Tibial artery (tissue), 4 donors: ENCODE results near the gene PACSIN3.

Source experiments
- DNase-seq, 2 donors: peaks; one replicate each; pipeline ENCODE4 v3.0.0-alpha.2; 2019
- H3K27ac ChIP-seq, 2 donors: fragments of 200-600 bp; sonication (generic) in 1 of 2; 1 replicate in 1 of 2; 2 replicates in 1 of 2; pipeline ENCODE4 v1.5.1; 2018 to 2019; ENCODE audit warnings: mild to moderate bottlenecking in 1 of 2
- H3K27me3 ChIP-seq, 2 donors: fragments of 200-600 bp; sonication (generic) in 1 of 2; one replicate each; pipeline versions ENCODE4 v1.5.1 to v1.6.0; 2016 to 2019
- H3K36me3 ChIP-seq, 3 donors: fragments of 200-600 bp; sonication (generic) in 2 of 3; one replicate each; pipeline ENCODE4 v1.5.1; 2016 to 2019; ENCODE audit warnings: mild to moderate bottlenecking in 2 of 3
- H3K4me1 ChIP-seq, 4 donors: fragments of 200-600 bp; sonication (generic) in 2 of 4; 1 replicate in 3 of 4; 2 replicates in 1 of 4; pipeline ENCODE4 v1.5.1; 2016 to 2019
- H3K4me3 ChIP-seq, 2 donors: fragments of 200-600 bp; sonication (generic) in 1 of 2; 1 replicate in 1 of 2; 2 replicates in 1 of 2; pipeline ENCODE4 v1.5.1; 2018 to 2019; ENCODE audit warnings: mild to moderate bottlenecking in 2 of 2
- H3K9me3 ChIP-seq, 3 donors: fragments of 200-600 bp; sonication (generic) in 1 of 3; one replicate each; pipeline ENCODE4 v1.5.1; 2016 to 2019
- intact Hi-C: fragments of 100-400 bp; cut with DNase I; formaldehyde crosslinking; loops from one replicate; pipeline ENCODE4 v1.15.0; 2023; ENCODE audit warnings: low total_unique reads
- TF ChIP-seq, protein P1 (sequence below), 2 experiments: fragments of 200-600 bp in 1 of 2; fragments of 450-650 bp in 1 of 2; IDR thresholded peaks; one replicate each; pipeline ENCODE4 v1.5.1; 2017 to 2019; ENCODE audit warnings: antibody characterized with exemption in 2 of 2, mild to moderate bottlenecking in 1 of 2, moderate library complexity in 1 of 2

Gene PACSIN3

DNA sequence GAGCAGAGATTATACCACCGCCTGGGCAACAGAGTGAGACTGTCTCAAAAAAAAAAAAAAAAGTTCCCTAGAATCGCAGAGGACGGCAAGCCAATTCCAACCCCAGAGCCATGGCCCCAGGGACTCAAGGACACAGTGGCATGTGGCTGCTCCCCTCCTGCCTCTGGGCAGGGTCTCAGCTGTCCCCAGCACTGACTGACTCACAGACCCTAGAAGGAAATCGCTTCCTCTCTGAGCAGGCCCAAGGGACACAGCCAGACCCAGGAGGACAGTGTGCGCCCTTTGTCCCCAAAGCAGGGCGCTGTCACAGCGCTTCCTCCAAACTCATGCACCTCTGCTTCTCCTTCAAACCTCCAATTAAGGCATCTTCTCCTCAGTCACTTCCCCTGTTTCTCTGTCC, 2.3 kb downstream of the PACSIN3 start:
- intact Hi-C loops = loop anchor here (5.0 kb wide), 1 partner anchor 68 kb away; no protein-coding TSS in a partner anchor

DNA sequence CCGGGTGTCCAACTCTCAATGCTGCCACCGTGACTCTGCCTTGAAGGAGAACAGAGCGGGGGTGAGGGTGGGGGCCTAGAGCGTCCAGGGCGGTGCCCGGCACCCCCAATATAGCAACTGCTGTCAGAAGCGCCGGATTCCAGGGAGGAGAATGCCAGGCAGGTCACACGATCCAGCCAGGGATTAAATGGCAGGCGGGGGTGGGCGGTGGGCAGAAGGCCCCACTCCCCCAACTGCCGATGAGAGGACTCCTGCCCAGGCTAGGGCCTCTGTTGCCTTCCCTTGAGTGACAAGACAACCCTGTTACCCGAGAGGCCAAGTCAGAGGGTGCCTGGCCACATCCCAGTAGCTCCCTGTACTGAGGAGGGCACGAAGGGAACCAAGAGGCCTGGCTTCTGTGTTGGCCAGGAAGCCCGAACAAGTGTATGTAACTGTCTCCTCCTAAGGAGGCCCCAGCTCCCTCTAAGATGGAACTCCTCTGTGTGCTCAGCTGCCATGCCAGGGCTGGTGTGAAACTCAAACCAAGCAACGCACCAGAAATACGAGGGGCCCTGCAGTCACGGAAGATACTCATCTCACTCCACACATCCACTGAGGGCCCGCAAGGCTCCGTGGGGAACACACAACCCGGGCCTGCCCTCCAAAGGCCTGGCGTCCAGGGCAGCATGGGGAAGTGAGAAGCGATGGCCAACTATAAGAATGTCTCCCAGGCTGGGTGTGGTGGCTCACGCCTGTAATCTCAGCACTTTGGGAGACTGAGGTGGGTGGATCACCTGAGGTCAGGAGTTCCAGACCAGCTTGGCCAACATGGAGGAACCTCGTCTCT, 3.0 kb downstream of the PACSIN3 start:
- Histone ChIP-seq H3K9me3 (no peaks in the 10 kb centered on the region), H3K4me3 (no peak overlapping the region), H3K27me3 (no peaks in the 10 kb centered on the region), H3K4me1 (peaks cover 0 to 41% (median 37%) of the 10 kb centered on the region in 4 donors), H3K36me3 (peaks cover 0 to 40% (median 10%) of the 10 kb centered on the region in 3 donors), H3K27ac (peak overlapping the region; percentile 95 to 97)
- DNase-seq = no peak
- intact Hi-C loops = loop anchor here (5.0 kb wide), 1 partner anchor 69 kb away; no protein-coding TSS in a partner anchor
- TF ChIP-seq, protein P1, sequence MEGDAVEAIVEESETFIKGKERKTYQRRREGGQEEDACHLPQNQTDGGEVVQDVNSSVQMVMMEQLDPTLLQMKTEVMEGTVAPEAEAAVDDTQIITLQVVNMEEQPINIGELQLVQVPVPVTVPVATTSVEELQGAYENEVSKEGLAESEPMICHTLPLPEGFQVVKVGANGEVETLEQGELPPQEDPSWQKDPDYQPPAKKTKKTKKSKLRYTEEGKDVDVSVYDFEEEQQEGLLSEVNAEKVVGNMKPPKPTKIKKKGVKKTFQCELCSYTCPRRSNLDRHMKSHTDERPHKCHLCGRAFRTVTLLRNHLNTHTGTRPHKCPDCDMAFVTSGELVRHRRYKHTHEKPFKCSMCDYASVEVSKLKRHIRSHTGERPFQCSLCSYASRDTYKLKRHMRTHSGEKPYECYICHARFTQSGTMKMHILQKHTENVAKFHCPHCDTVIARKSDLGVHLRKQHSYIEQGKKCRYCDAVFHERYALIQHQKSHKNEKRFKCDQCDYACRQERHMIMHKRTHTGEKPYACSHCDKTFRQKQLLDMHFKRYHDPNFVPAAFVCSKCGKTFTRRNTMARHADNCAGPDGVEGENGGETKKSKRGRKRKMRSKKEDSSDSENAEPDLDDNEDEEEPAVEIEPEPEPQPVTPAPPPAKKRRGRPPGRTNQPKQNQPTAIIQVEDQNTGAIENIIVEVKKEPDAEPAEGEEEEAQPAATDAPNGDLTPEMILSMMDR (IDR thresholded peaks at IDR 0.05) = no peak

More for the DNA sequence above, 2.3 kb downstream of the PACSIN3 start:
- DNase-seq = no peak
- H3K27ac ChIP-seq = peak overlapping the region; percentile 95 to 97
- peak overlapping the region in 1 of 2 donors; percentile 83 for H3K4me3 ChIP-seq
- no peaks in the 10 kb centered on the region for H3K9me3 ChIP-seq
- no peaks in the 10 kb centered on the region for H3K27me3 ChIP-seq
- H3K4me1 ChIP-seq = peaks cover 0 to 46% (median 39%) of the 10 kb centered on the region in 4 donors
- TF ChIP-seq, protein P1 (IDR thresholded peaks at IDR 0.05) = no peak
- peaks cover 0 to 38% (median 10%) of the 10 kb centered on the region in 3 donors for H3K36me3 ChIP-seq

DNA sequence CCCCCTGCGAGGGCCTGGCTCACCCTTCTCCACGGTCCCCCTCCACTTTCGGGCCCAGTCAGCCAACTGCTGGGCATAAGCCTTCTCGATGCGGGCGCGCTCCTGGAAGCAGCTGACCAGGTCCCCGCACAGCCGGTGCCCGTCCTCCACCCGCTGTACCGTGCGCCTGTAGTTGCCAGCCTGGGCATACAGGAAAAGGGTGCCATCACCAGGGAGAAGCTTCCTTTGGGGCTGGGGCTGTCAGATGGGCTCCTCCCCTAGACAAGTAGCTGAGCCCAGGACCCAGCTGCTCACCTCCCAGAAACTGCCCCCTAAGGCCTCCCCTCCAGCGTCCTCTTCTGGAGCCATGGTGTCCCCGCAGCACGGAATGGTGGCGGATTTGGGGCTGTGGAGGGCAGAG, 3.9 kb downstream of the PACSIN3 start:
- Histone ChIP-seq H3K36me3 (peaks cover 0 to 40% (median 10%) of the 10 kb centered on the region in 3 donors), H3K27me3 (no peaks in the 10 kb centered on the region), H3K27ac (peak overlapping the region in 1 of 2 donors; percentile 97), H3K4me3 (no peak overlapping the region), H3K9me3 (no peaks in the 10 kb centered on the region), H3K4me1 (peaks cover 0 to 41% (median 37%) of the 10 kb centered on the region in 4 donors)
- intact Hi-C loops = loop anchor here (5.0 kb wide), 1 partner anchor 70 kb away; no protein-coding TSS in a partner anchor
- TF ChIP-seq, protein P1 (IDR thresholded peaks at IDR 0.05) = no peak
- no peak for DNase-seq

DNA sequence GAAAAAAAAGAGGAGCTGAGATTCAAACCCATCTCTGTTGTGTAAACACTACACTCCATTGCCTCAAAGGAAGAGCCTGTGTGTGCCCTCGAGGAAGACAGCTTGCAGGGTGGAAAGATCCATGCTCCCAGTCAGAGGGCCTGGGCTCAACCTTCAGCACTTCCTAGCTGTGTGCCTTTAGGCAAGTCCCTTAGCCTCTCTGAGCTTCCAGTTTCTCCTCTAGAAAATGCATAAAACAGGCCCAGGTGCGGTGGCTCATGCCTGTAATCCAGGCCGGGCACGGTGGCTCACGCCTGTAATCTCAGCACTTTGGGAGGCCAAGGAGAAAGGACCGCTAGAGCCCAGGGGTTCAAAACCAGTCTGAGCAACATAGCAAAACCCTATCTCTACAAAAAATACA, 5.0 kb downstream of the PACSIN3 start:
- Histone ChIP-seq H3K36me3 (peaks cover 0 to 40% (median 10%) of the 10 kb centered on the region in 3 donors), H3K9me3 (no peaks in the 10 kb centered on the region), H3K27ac (no peak overlapping the region), H3K4me1 (peaks cover 0 to 36% (median 30%) of the 10 kb centered on the region in 4 donors), H3K4me3 (no peak overlapping the region), H3K27me3 (no peaks in the 10 kb centered on the region)
- intact Hi-C loops = loop anchor here (5.0 kb wide), 1 partner anchor 71 kb away; no protein-coding TSS in a partner anchor
- no peak for DNase-seq
- TF ChIP-seq, protein P1 (IDR thresholded peaks at IDR 0.05) = no peak

DNA sequence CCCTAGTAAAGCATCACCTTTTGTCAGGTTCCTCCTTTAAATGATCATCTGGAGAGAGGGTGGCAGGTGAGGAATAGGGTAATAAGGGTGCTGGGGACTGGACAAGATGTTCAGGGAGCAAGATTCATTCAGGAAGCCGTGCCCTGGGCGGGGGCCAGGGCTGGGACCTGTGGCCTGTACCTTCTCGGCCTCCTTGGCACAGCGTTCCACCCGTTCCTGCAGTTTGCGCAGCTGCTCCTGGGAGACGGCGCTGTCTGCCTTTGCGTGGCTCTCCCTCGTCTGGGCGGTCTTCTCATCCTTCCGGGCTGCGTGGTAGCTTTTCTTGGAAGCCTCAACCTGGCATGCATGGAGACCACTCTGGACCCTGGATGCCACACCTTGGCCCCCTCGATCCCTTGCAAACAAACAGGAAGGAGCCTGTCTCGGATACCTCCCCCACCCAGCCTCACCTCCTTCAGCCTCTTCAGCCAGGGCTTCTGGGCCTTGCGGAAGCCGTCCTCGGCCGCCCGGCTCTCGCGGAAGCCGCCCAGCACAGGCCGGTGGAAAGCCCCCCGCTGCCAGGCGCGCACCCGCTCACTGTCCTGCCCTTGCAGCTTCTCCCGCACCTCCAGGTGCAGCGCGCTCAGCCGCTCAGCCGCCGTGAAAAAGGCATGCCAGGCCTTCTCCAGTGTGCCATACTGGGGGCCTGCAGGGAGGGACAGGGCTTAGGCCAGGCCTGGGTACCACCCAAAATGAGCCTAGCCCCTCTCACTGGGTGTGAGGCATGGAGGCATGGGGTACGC, 6.0 kb downstream of the PACSIN3 start:
- H3K9me3 ChIP-seq = no peaks in the 10 kb centered on the region
- peaks cover 0 to 45% (median 33%) of the 10 kb centered on the region in 4 donors for H3K4me1 ChIP-seq
- H3K27ac ChIP-seq = no peak overlapping the region
- H3K36me3 ChIP-seq = peaks cover 0 to 44% (median 10%) of the 10 kb centered on the region in 3 donors
- intact Hi-C loops = loop anchor here (5.0 kb wide), 1 partner anchor 72 kb away; no protein-coding TSS in a partner anchor
- TF ChIP-seq, protein P1 (IDR thresholded peaks at IDR 0.05) = no peak
- no peak for DNase-seq
- H3K4me3 ChIP-seq = no peak overlapping the region
- H3K27me3 ChIP-seq = no peaks in the 10 kb centered on the region
